ENCODE results near the gene TNFRSF12A. TPM values are rescaled to one million over a fixed set of nuclear protein-coding genes. Genes with fewer than 3 reads are reported as not detected.

TNFRSF12A gene
- total and polyA plus RNA-seq, 2 of the 8 experiments (the other 6 are each of a cell fraction or from before 2014, with no cell fraction given) = 81.0 to 82.5 TPM

DNA sequence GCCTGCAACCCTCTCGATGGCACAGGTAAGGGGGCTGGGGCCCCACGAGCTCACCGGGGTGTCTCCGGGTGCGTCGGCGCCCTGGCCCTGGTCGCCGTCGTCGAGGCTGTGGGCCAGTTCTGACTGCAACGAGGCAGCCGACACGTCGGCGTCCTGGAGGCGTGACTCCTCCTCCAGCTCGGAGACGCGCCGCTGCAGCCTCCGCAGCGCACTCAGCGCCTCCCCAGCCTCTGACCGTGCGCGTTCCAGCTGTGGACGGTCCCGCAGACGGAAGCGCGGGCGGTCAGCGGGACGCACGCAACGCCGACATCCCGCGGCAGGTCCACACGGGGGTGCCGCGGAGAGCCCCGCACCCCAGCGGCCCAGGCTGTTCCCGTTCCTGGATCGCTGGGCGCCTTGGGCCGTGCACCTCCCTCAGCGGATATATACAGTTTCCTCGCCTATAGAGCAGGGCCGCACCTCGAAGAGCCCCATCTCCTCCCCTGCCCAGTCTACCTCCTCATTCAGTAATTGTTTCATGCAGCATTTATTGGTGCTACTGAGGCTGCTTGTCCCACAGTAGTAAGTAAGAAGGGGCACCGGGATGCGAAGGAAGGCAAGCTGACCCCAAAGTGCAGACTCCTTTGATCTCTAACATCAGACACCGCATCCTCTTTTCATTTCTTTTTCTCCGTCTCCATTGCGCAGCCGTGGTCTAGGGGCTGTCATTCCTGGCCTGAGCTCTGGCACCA lies 9.5 kb downstream of the TNFRSF12A start:
- POLR2A ChIA-PET (ENCODE audit: partially characterized antibody) = interaction anchor here (0.7 to 35.7 kb wide), 8 partner anchors 1 to 68 kb away, joined by 3 to 1808 read pairs (median 147); partner anchors contain the start of genes BICDL2, CLDN6, CLDN9 and HCFC1R1
- Histone ChIP-seq H3K23me2 (ENCODE audit: low read depth, low read length) (no peaks in the 10 kb centered on the region), H3K27ac (ENCODE audit: low read depth, low read length) (no peak overlapping the region), H3K79me2 (ENCODE audit: control insufficient read depth in 1 of 2, insufficient read depth in 2 of 2, low read length in 2 of 2) (no peaks in the 10 kb centered on the region), H3K9ac (replicated peaks in 1 of 4; ENCODE audit: extremely low read depth in 1 of 4, low read depth in 3 of 4, low read length in 3 of 4) (no peak overlapping the region), H3K4me2 (ENCODE audit: insufficient read depth in 1 of 2, low read depth in 2 of 2, low read length in 2 of 2) (no peak overlapping the region), H3K23ac (ENCODE audit: insufficient read length) (no peak overlapping the region), H3K4me1 (replicated peaks in 1 of 4; ENCODE audit: control insufficient read depth in 3 of 4, insufficient read depth in 4 of 4, low read length in 3 of 4) (peaks cover 0 to 8% (median 6%) of the 10 kb centered on the region in 4 experiments; a peak in 5 of 7 replicates), H3K14ac (ENCODE audit: insufficient read length) (no peak overlapping the region), H3K36me3 (ENCODE audit: control insufficient read depth in 2 of 4, insufficient read depth in 4 of 4, low read length in 3 of 4) (peaks cover 0 to 21% (median 9%) of the 10 kb centered on the region in 4 experiments; a peak in 7 of 8 replicates), H2BK5ac (ENCODE audit: low read depth, low read length) (no peak overlapping the region), H2BK20ac (ENCODE audit: low read length) (0 out of 2 replicates have a peak overlapping the region, but pooled peaks have one; percentile 48), H3K9me3 (ENCODE audit: insufficient read depth in 2 of 2, low read depth in 1 of 2, low read length in 1 of 2) (no peaks in the 10 kb centered on the region), H2BK12ac (ENCODE audit: low read depth, low read length) (no peak overlapping the region), H3K18ac (ENCODE audit: extremely low read depth, low read length) (no peak overlapping the region), H4K91ac (replicated peaks; ENCODE audit: insufficient read length, low read length) (peak overlapping the region; percentile 52), H4K8ac (ENCODE audit: extremely low read depth, insufficient read depth, low read length) (no peak overlapping the region; the same call in 1 of the 2 replicates), H3K79me1 (ENCODE audit: low read depth, low read length) (no peaks in the 10 kb centered on the region), H4K20me1 (replicated peaks in 1 of 2; ENCODE audit: control insufficient read depth in 1 of 2, insufficient read depth in 2 of 2, low read length in 2 of 2) (peaks cover 8 to 33% of the 10 kb centered on the region in 2 experiments), H3K4ac (replicated peaks; ENCODE audit: insufficient read length, low read depth, low read length) (no peak overlapping the region), H3K56ac (replicated peaks; ENCODE audit: insufficient read length, low read depth, low read length) (no peak overlapping the region), H4K5ac (ENCODE audit: insufficient read length, low read depth, low read length) (no peak overlapping the region), H3K27me3 (replicated peaks in 1 of 4; ENCODE audit: control insufficient read depth in 3 of 4, extremely low read depth in 1 of 4, insufficient read depth in 3 of 4, low read length in 3 of 4) (no peaks in the 10 kb centered on the region), H3K4me3 (ENCODE audit: extremely low read depth in 1 of 4, insufficient read depth in 2 of 4, low read depth in 3 of 4, low read length in 4 of 4) (no peak overlapping the region), H2AK5ac (ENCODE audit: low read depth, low read length) (no peak overlapping the region), H2BK120ac (replicated peaks; ENCODE audit: low read depth, low read length) (no peak overlapping the region), H2BK15ac (ENCODE audit: low read length) (no peak overlapping the region), H2AFZ (ENCODE audit: low read length) (no peak overlapping the region)
- DNase-seq (ENCODE audit: low read depth in 1 of 2, low spot score in 2 of 2) (peak in 1 of 2 experiments; percentile 41), FAIRE-seq (no peak)
- 87% methylated on average over 58 of the region's 59 CpGs; no CpG with 5 or more reads in 1 of the 2 experiments for WGBS, 2 experiments (ENCODE audit: extremely low coverage in 1 of 2, insufficient coverage in 1 of 2, insufficient read length in 1 of 2, insufficient replicate concordance in 2 of 2, low coverage in 1 of 2, low lambda C conversion rate in 2 of 2, missing lambda C conversion rate in 1 of 2)
- CTCF ChIA-PET (ENCODE audit: partially characterized antibody) = interaction anchor here (0.6 to 23.8 kb wide), 16 partner anchors 11 to 84 kb away, joined by 3 to 639 read pairs (median 10); partner anchors contain the start of genes CLDN6, CLDN9, HCFC1R1 and THOC6
- TF ChIP-seq ZNF274 (IDR thresholded peaks at IDR 0.05; ENCODE audit: borderline replicate concordance, extremely low read depth, low read length) = no peak
- no peak for TF ChIP-seq RFX5 (IDR thresholded peaks at IDR 0.05; ENCODE audit: borderline replicate concordance, low read depth, low read length)
- no peak for TF ChIP-seq NRF1 (IDR thresholded peaks at IDR 0.05; ENCODE audit: low read depth, low read length)
- TF ChIP-seq JUN (IDR thresholded peaks at IDR 0.05; ENCODE audit: low read depth, low read length) = no peak
- no peak for TF ChIP-seq CHD1 (IDR thresholded peaks at IDR 0.05; ENCODE audit: low read depth, low read length)
